Thyroid gland (tissue), 4 donors: ENCODE data around the gene PLA2G6. TPM values are rescaled to one million over a fixed set of nuclear protein-coding genes. Genes with fewer than 3 reads are reported as not detected.

Source experiments
- DNase-seq, 2 donors: peaks; one replicate each; pipeline ENCODE4 v3.0.0-alpha.2; 2019
- H3K27ac ChIP-seq, 3 donors: fragments of 200-600 bp; sonication (generic); 1 replicate in 2 of 3; 2 replicates in 1 of 3; pipeline ENCODE4 v1.5.1; 2016 to 2019; ENCODE audit warnings: mild to moderate bottlenecking in 1 of 3, moderate library complexity in 1 of 3
- H3K27me3 ChIP-seq: fragments of 200-600 bp; sonication (generic); one replicate; pipeline ENCODE4 v1.5.1; 2019
- H3K36me3 ChIP-seq, 2 donors: fragments of 200-600 bp; sonication (generic); one replicate each; pipeline ENCODE4 v1.5.1; 2016 to 2019
- H3K4me1 ChIP-seq, 2 donors: fragments of 200-600 bp; sonication (generic); one replicate each; pipeline ENCODE4 v1.5.1; 2017 to 2019
- H3K4me3 ChIP-seq, 3 donors: fragments of 200-600 bp; sonication (generic); replicated peaks in 1 of 3; 1 replicate in 2 of 3; 2 replicates in 1 of 3; pipeline ENCODE4 v1.5.1; 2016; ENCODE audit warnings: mild to moderate bottlenecking in 1 of 3
- H3K9me3 ChIP-seq: fragments of 200-600 bp; sonication (generic); one replicate; pipeline ENCODE4 v1.5.1; 2017
- CTCF ChIP-seq, 6 experiments: fragments of 200-600 bp in 3 of 6; fragments of 450-650 bp in 3 of 6; sonication (generic) in 3 of 6; IDR thresholded peaks; one replicate each; pipeline ENCODE4 v1.5.1; 2016 to 2019; ENCODE audit warnings: antibody characterized with exemption in 6 of 6, mild to moderate bottlenecking in 2 of 6, inconsistent platforms in 1 of 6, moderate library complexity in 1 of 6
- POLR2A ChIP-seq, 2 donors: fragments of 450-650 bp; IDR thresholded peaks; one replicate each; pipeline ENCODE4 v1.6.1; 2017; ENCODE audit warnings: antibody characterized with exemption in 2 of 2, mild to moderate bottlenecking in 2 of 2, moderate library complexity in 1 of 2
- WGBS, 2 donors: methylation state at CpG; one replicate each; pipeline ENCODE4 v1.1.5; 2017; 5-methylcytosine and 5-hydroxymethylcytosine counted together
- intact Hi-C: fragments of 100-400 bp; cut with DNase I; formaldehyde crosslinking; loops from one replicate; pipeline ENCODE4 v1.15.1; 2023
- total RNA-seq, 4 donors: library from RNA; depleted of rRNA; stranded (reverse); fragments of >200 nt; gene quantifications; one replicate each; pipeline ENCODE4 v1.2.3, GENCODE V29; 2016

Gene PLA2G6
- total RNA-seq, 4 donors from 2014 or later: 106 to 122 (median 112) TPM

- DNase-seq: no peak
- no peak for TF ChIP-seq CTCF (IDR thresholded peaks at IDR 0.05)
- TF ChIP-seq POLR2A (IDR thresholded peaks at IDR 0.05): no peak
- Histone ChIP-seq H3K27me3 (no peaks in the 10 kb centered on the region), H3K9me3 (no peaks in the 10 kb centered on the region), H3K27ac (no peak overlapping the region), H3K4me1 (no peaks in the 10 kb centered on the region), H3K4me3 (no peak overlapping the region), H3K36me3 (peaks cover 0 to 4% of the 10 kb centered on the region in 2 donors)
- WGBS, 2 donors: 94 to 95% methylated on average over 9 of the region's 9 CpGs
- intact Hi-C loops: no loop called here
These were observed 51.8 kb downstream of the PLA2G6 start for GRCh38 chr22:38129856-38130255.

- Histone ChIP-seq H3K4me1 (no peaks in the 10 kb centered on the region), H3K9me3 (no peaks in the 10 kb centered on the region), H3K4me3 (no peak overlapping the region), H3K27ac (no peak overlapping the region), H3K27me3 (no peaks in the 10 kb centered on the region), H3K36me3 (peaks cover 0 to 4% of the 10 kb centered on the region in 2 donors)
- intact Hi-C loops: no loop called here
- TF ChIP-seq POLR2A (IDR thresholded peaks at IDR 0.05) (no peak), CTCF (IDR thresholded peaks at IDR 0.05) (no peak)
- WGBS, 2 donors: 88 to 90% methylated on average over 3 of the region's 10 CpGs
- DNase-seq: no peak
These were observed 52.6 kb downstream of the PLA2G6 start for GRCh38 chr22:38129021-38129420.

- TF ChIP-seq CTCF (IDR thresholded peaks at IDR 0.05) (no peak), POLR2A (IDR thresholded peaks at IDR 0.05) (no peak)
- DNase-seq: no peak
- intact Hi-C loops: no loop called here
- 90% methylated on average over 2 to 9 of the region's 9 CpGs for WGBS, 2 donors
- no peak overlapping the region for H3K4me3 ChIP-seq
- H3K9me3 ChIP-seq: no peaks in the 10 kb centered on the region
- no peaks in the 10 kb centered on the region for H3K4me1 ChIP-seq
- no peaks in the 10 kb centered on the region for H3K27me3 ChIP-seq
- peaks cover 0 to 4% of the 10 kb centered on the region in 2 donors for H3K36me3 ChIP-seq
- no peak overlapping the region for H3K27ac ChIP-seq
These were observed 53.8 kb downstream of the PLA2G6 start for GRCh38 chr22:38127869-38128268.

GRCh38 chr22:38126928-38127668, 54.5 kb downstream of the PLA2G6 start:
- Histone ChIP-seq H3K27ac (no peak overlapping the region), H3K9me3 (no peaks in the 10 kb centered on the region), H3K4me1 (no peaks in the 10 kb centered on the region), H3K4me3 (no peak overlapping the region), H3K36me3 (peaks cover 0 to 4% of the 10 kb centered on the region in 2 donors), H3K27me3 (no peaks in the 10 kb centered on the region)
- intact Hi-C loops: no loop called here
- 88 to 89% methylated on average over 20 to 21 of the region's 23 CpGs for WGBS, 2 donors
- DNase-seq: no peak
- no peak for TF ChIP-seq CTCF (IDR thresholded peaks at IDR 0.05)
- no peak for TF ChIP-seq POLR2A (IDR thresholded peaks at IDR 0.05)

- Histone ChIP-seq H3K36me3 (peaks cover 0 to 4% of the 10 kb centered on the region in 2 donors), H3K27me3 (no peaks in the 10 kb centered on the region), H3K4me3 (no peak overlapping the region), H3K27ac (no peak overlapping the region), H3K4me1 (no peaks in the 10 kb centered on the region), H3K9me3 (no peaks in the 10 kb centered on the region)
- TF ChIP-seq CTCF (IDR thresholded peaks at IDR 0.05) (no peak), POLR2A (IDR thresholded peaks at IDR 0.05) (no peak)
- WGBS, 2 donors: 95 to 96% methylated on average over 7 to 11 of the region's 11 CpGs
- intact Hi-C loops: no loop called here
- DNase-seq: no peak
These were observed 55.9 kb downstream of the PLA2G6 start for GRCh38 chr22:38125751-38126201.
